Endodermal cell (in vitro differentiated cells): ENCODE measurements around the gene HYAL2. TPM values are rescaled to one million over a fixed set of nuclear protein-coding genes. Genes with fewer than 3 reads are reported as not detected.
"Not testable (repeated sequence)": the region's sequence is repeated elsewhere in the genome, so short reads cannot be mapped to it uniquely, and the experiment has no call there.

Source experiments
- DNase-seq: peaks from one replicate; pipeline ENCODE4 v3.0.0-alpha.2; 2017
- H3K27ac ChIP-seq: 2 replicates; pipeline ENCODE4 v1.5.1; 2013; ENCODE audit warnings: mild to moderate bottlenecking, low read depth, low read length, moderate library complexity
- H3K27me3 ChIP-seq: 2 replicates; pipeline ENCODE4 v1.6.1; 2013; ENCODE audit warnings: mild to moderate bottlenecking, low read length, moderate library complexity; ENCODE audit not compliant: insufficient read depth, control insufficient read depth, poor library complexity, severe bottlenecking
- H3K36me3 ChIP-seq: 2 replicates; pipeline ENCODE4 v1.7.0; 2013; ENCODE audit warnings: mild to moderate bottlenecking, low read length, moderate library complexity; ENCODE audit not compliant: control insufficient read depth, insufficient read depth
- H3K4me1 ChIP-seq: one replicate; pipeline ENCODE4 v1.7.0; 2013; ENCODE audit warnings: low read length; ENCODE audit not compliant: control insufficient read depth, insufficient read depth
- H3K4me3 ChIP-seq: 2 replicates; pipeline ENCODE4 v1.5.1; 2013; ENCODE audit warnings: mild to moderate bottlenecking, low read length, moderate library complexity
- H3K9ac ChIP-seq: 2 replicates; pipeline ENCODE4 v1.6.1; 2013; ENCODE audit warnings: mild to moderate bottlenecking, low read length, moderate library complexity; ENCODE audit not compliant: poor library complexity, severe bottlenecking; ENCODE audit errors: extremely low read depth
- H3K9me3 ChIP-seq: 2 replicates; pipeline ENCODE4 v1.6.1; 2013; ENCODE audit warnings: mild to moderate bottlenecking, low read length, moderate library complexity; ENCODE audit not compliant: control insufficient read depth
- H3K27ac Mint-ChIP-seq: 2 replicates; pipeline ENCODE4 v1.8.0; 2020; ENCODE audit warnings: mixed read lengths
- H3K27me3 Mint-ChIP-seq: 2 replicates; pipeline ENCODE4 v1.8.0; 2021; ENCODE audit warnings: mild to moderate bottlenecking, mixed read lengths; ENCODE audit not compliant: insufficient read depth
- H3K36me3 Mint-ChIP-seq: 2 replicates; pipeline ENCODE4 v1.8.0; 2020; ENCODE audit warnings: low read depth, mixed read lengths
- H3K4me1 Mint-ChIP-seq: 2 replicates; pipeline ENCODE4 v1.8.0; 2020; ENCODE audit warnings: mixed read lengths
- H3K4me3 Mint-ChIP-seq: 2 replicates; pipeline ENCODE4 v1.8.0; 2020; ENCODE audit warnings: mild to moderate bottlenecking, moderate library complexity, mixed read lengths
- H3K9me3 Mint-ChIP-seq: 2 replicates; pipeline ENCODE4 v1.8.0; 2020; ENCODE audit warnings: mild to moderate bottlenecking, mixed read lengths
- CTCF ChIP-seq: fragments of 200-600 bp; sonication (generic); conservative IDR thresholded peaks from 2 replicates; pipeline ENCODE4 v1.5.0; 2021; ENCODE audit warnings: antibody characterized with exemption, mild to moderate bottlenecking
- WGBS, 2 experiments: methylation state at CpG; one replicate each; pipeline versions ENCODE4 v1.1.5 to v1.1.7; 2013; ENCODE audit warnings: missing lambda C conversion rate in 2 of 2, mixed read lengths in 1 of 2; ENCODE audit not compliant: insufficient coverage in 1 of 2, insufficient read length in 1 of 2; 5-methylcytosine and 5-hydroxymethylcytosine counted together
- total RNA-seq, 2 donors: library from RNA; stranded (reverse); fragmentation: NEBNext Ultra II Directional in 1 of 2; extraction: Animal tissue kit (Norgen Biotek cat#: 25700) in 1 of 2; gene quantifications; 2 replicates in 1 of 2; 3 replicates in 1 of 2; pipeline ENCODE4 v1.2.1, GENCODE V29; 2021

HYAL2 gene
- total RNA-seq, 2 donors from 2014 or later: 55.3 to 61.1 TPM

GRCh38 chr3:50314816-50315215 is 7.7 kb downstream of the HYAL2 start:
- Mint-ChIP-seq H3K9me3 (peaks cover 25% of the 10 kb centered on the region), H3K4me3 (no peak overlapping the region), H3K27me3 (no peaks in the 10 kb centered on the region), H3K36me3 (peaks cover 60% of the 10 kb centered on the region), H3K27ac (no peak overlapping the region), H3K4me1 (peaks cover 9% of the 10 kb centered on the region)
- no peak for DNase-seq
- H3K27me3 ChIP-seq: no peaks in the 10 kb centered on the region
- no peak overlapping the region for H3K9ac ChIP-seq
- no peak overlapping the region for H3K27ac ChIP-seq
- H3K36me3 ChIP-seq: peaks cover 28% of the 10 kb centered on the region
- TF ChIP-seq CTCF: no peak
- peaks cover 4% of the 10 kb centered on the region for H3K4me1 ChIP-seq
- 96% methylated on average over 4 of the region's 4 CpGs; no CpG with 5 or more reads in 1 of the 2 experiments for WGBS, 2 experiments
- no peak overlapping the region for H3K4me3 ChIP-seq
- H3K9me3 ChIP-seq: peaks cover 4% of the 10 kb centered on the region

GRCh38 chr3:50314342-50314741 is 8.2 kb downstream of the HYAL2 start:
- 93 to 100% methylated on average over 2 to 3 of the region's 3 CpGs for WGBS, 2 experiments
- TF ChIP-seq CTCF: no peak
- no peaks in the 10 kb centered on the region for H3K27me3 ChIP-seq
- peak overlapping the region; percentile 17 for H3K27ac Mint-ChIP-seq
- peaks cover 5% of the 10 kb centered on the region for H3K4me1 Mint-ChIP-seq
- H3K9me3 Mint-ChIP-seq: peaks cover 29% of the 10 kb centered on the region
- H3K9ac ChIP-seq: no peak overlapping the region
- no peaks in the 10 kb centered on the region for H3K27me3 Mint-ChIP-seq
- no peaks in the 10 kb centered on the region for H3K4me1 ChIP-seq
- H3K36me3 ChIP-seq: peaks cover 23% of the 10 kb centered on the region
- H3K4me3 ChIP-seq: no peak overlapping the region
- H3K4me3 Mint-ChIP-seq: no peak overlapping the region
- H3K9me3 ChIP-seq: peaks cover 9% of the 10 kb centered on the region
- peak overlapping the region; percentile 25 for H3K27ac ChIP-seq
- no peak for DNase-seq
- peaks cover 59% of the 10 kb centered on the region for H3K36me3 Mint-ChIP-seq

GRCh38 chr3:50312041-50312440 is 10.5 kb downstream of the HYAL2 start:
- 95 to 100% methylated on average over 3 to 18 of the region's 32 CpGs for WGBS, 2 experiments
- H3K9me3 ChIP-seq: peaks cover 20% of the 10 kb centered on the region
- Mint-ChIP-seq H3K9me3 (peaks cover 51% of the 10 kb centered on the region), H3K36me3 (peaks cover 40% of the 10 kb centered on the region)
- H3K4me1 Mint-ChIP-seq, DNase-seq, H3K36me3 ChIP-seq, H3K27me3 ChIP-seq, H3K27ac ChIP-seq, H3K9ac ChIP-seq, H3K4me3 ChIP-seq, H3K4me1 ChIP-seq, H3K27me3 Mint-ChIP-seq, H3K4me3 Mint-ChIP-seq, H3K27ac Mint-ChIP-seq: not testable (repeated sequence)

- no peaks in the 10 kb centered on the region for H3K27me3 Mint-ChIP-seq
- no peak overlapping the region for H3K9ac ChIP-seq
- H3K36me3 Mint-ChIP-seq: peaks cover 2% of the 10 kb centered on the region
- peaks cover 47% of the 10 kb centered on the region for H3K9me3 Mint-ChIP-seq
- TF ChIP-seq CTCF: no peak
- no peak overlapping the region for H3K4me3 ChIP-seq
- H3K27ac Mint-ChIP-seq: no peak overlapping the region
- no peaks in the 10 kb centered on the region for H3K27me3 ChIP-seq
- H3K9me3 ChIP-seq: peaks cover 27% of the 10 kb centered on the region
- H3K4me1 Mint-ChIP-seq: peaks cover 16% of the 10 kb centered on the region
- no peak overlapping the region for H3K4me3 Mint-ChIP-seq
- H3K4me1 ChIP-seq: peaks cover 3% of the 10 kb centered on the region
- H3K36me3 ChIP-seq: no peaks in the 10 kb centered on the region
- no peak overlapping the region for H3K27ac ChIP-seq
- DNase-seq: peak; percentile 29
Measured at GRCh38 chr3:50304601-50305000, 17.9 kb downstream of the HYAL2 start.
